Measurements from ENCODE around the gene FAM124A.
A peak's percentile ranks its signal among the peaks of the same experiment; 100 is the strongest.

FAM124A gene

GRCh38 chr13:51233117-51233826 lies 11.1 kb downstream of the FAM124A start:
- Mint-ChIP-seq H3K4me1 (peaks cover 20% of the 10 kb centered on the region), H3K36me3 (ENCODE audit: low read depth) (no peaks in the 10 kb centered on the region), H3K9me3 (no peaks in the 10 kb centered on the region), H3K27me3 (ENCODE audit: low read depth) (peaks cover 45% of the 10 kb centered on the region), H3K27ac (no peak overlapping the region), H3K4me3 (no peak overlapping the region)
- TF ChIP-seq, protein P1, sequence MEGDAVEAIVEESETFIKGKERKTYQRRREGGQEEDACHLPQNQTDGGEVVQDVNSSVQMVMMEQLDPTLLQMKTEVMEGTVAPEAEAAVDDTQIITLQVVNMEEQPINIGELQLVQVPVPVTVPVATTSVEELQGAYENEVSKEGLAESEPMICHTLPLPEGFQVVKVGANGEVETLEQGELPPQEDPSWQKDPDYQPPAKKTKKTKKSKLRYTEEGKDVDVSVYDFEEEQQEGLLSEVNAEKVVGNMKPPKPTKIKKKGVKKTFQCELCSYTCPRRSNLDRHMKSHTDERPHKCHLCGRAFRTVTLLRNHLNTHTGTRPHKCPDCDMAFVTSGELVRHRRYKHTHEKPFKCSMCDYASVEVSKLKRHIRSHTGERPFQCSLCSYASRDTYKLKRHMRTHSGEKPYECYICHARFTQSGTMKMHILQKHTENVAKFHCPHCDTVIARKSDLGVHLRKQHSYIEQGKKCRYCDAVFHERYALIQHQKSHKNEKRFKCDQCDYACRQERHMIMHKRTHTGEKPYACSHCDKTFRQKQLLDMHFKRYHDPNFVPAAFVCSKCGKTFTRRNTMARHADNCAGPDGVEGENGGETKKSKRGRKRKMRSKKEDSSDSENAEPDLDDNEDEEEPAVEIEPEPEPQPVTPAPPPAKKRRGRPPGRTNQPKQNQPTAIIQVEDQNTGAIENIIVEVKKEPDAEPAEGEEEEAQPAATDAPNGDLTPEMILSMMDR (IDR thresholded peaks at IDR 0.05; ENCODE audit: unreplicated experiment in 3 of 3) = no peak

GRCh38 chr13:51234676-51235075 lies 12.5 kb downstream of the FAM124A start:
- no peaks in the 10 kb centered on the region for H3K9me3 Mint-ChIP-seq
- H3K36me3 Mint-ChIP-seq (ENCODE audit: low read depth) = no peaks in the 10 kb centered on the region
- H3K27me3 Mint-ChIP-seq (ENCODE audit: low read depth) = peaks cover 35% of the 10 kb centered on the region

GRCh38 chr13:51235186-51235585 lies 13.0 kb downstream of the FAM124A start:
- H3K36me3 Mint-ChIP-seq (ENCODE audit: low read depth) = no peaks in the 10 kb centered on the region
- H3K27me3 Mint-ChIP-seq (ENCODE audit: low read depth) = peaks cover 32% of the 10 kb centered on the region
- TF ChIP-seq, protein P1 (IDR thresholded peaks at IDR 0.05; ENCODE audit: unreplicated experiment in 3 of 3) = no peak
- H3K9me3 Mint-ChIP-seq = no peaks in the 10 kb centered on the region
- H3K4me1 Mint-ChIP-seq = peaks cover 17% of the 10 kb centered on the region
- H3K4me3 Mint-ChIP-seq = no peak overlapping the region
- H3K27ac Mint-ChIP-seq = peak overlapping the region in 1 of 3 experiments; percentile 37

More at GRCh38 chr13:51234676-51235075, 12.5 kb downstream of the FAM124A start:
- Mint-ChIP-seq H3K4me1 (peaks cover 20% of the 10 kb centered on the region), H3K4me3 (no peak overlapping the region), H3K27ac (peak overlapping the region in 2 of 3 experiments; percentile 37 to 53)
- TF ChIP-seq, protein P1 (IDR thresholded peaks at IDR 0.05; ENCODE audit: unreplicated experiment in 3 of 3) = no peak

DNA sequence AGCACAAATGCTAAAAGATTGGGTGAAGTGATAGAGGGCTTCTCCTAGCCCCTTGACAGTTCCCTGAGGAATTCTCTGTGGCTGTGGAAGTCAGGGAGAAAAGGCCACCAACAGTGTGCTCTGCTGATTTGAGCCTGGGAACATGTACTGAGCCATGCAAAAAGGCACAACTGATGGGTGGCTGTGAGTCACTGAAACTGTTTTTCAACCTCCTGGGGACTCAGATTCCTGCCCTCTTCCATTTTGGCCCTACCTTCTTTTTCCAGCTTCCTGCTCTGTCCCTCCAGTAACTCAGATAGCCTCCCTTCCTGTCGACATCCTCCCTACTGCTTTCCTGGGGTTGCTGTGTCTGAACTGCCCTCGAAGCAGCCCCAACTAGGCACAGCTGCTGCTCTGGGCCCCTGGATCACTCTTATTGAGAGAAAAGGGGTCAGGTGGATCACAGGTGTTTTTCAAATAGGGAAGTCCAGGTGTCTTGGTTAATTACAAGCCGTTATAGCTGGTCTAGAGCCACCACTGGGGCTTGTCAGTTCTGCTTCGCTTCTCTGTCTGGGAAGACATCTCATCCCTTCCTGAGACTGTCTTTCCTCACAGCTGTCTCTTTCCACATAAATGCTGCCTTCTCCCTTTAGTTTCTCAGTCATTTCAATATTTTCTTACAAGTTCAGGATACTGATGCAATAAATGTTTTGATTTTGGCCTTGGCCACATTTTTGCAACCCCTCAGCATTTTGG lies 13.7 kb downstream of the FAM124A start:
- TF ChIP-seq, protein P1 (IDR thresholded peaks at IDR 0.05; ENCODE audit: unreplicated experiment in 3 of 3) = no peak
- peak overlapping the region in 2 of 3 experiments; percentile 17 to 36 for H3K27ac Mint-ChIP-seq
- no peaks in the 10 kb centered on the region for H3K9me3 Mint-ChIP-seq

DNA sequence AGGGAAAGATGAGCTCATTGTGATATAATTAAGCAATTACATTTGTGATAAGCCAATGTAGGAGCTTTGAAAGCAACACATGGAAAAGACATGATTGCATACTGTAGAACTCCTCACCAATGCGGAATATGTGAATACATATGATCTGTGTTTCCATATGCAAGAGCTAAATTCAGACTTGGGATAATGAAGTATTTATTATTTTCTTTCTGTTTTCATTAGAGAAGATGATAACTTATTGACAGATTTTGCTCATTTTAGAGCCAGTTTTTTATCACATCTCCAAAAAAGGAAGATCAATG lies 14.2 kb downstream of the FAM124A start:
- TF ChIP-seq, protein P1 (IDR thresholded peaks at IDR 0.05; ENCODE audit: unreplicated experiment in 3 of 3) = no peak
- H3K4me1 Mint-ChIP-seq = peaks cover 10% of the 10 kb centered on the region
- no peaks in the 10 kb centered on the region for H3K9me3 Mint-ChIP-seq

More for the DNA sequence above, 13.7 kb downstream of the FAM124A start:
- Mint-ChIP-seq H3K4me1 (peaks cover 10% of the 10 kb centered on the region), H3K36me3 (ENCODE audit: low read depth) (no peaks in the 10 kb centered on the region), H3K4me3 (no peak overlapping the region), H3K27me3 (ENCODE audit: low read depth) (peaks cover 26% of the 10 kb centered on the region)

More for the DNA sequence above, 14.2 kb downstream of the FAM124A start:
- no peaks in the 10 kb centered on the region for H3K36me3 Mint-ChIP-seq (ENCODE audit: low read depth)
- H3K27ac Mint-ChIP-seq = no peak overlapping the region
- no peak overlapping the region for H3K4me3 Mint-ChIP-seq
- H3K27me3 Mint-ChIP-seq (ENCODE audit: low read depth) = peaks cover 22% of the 10 kb centered on the region

Data from nephron (organoid).